GM12878 (cell line): Measurements from ENCODE around the gene ACTA2.

Experiments
- ESRRA ChIP-seq: IDR thresholded peaks from 2 replicates; pipeline ENCODE4 v1.6.1; 2012; ENCODE audit warnings: mild to moderate bottlenecking, low read length, improper control_type of control experiment
- EZH2 ChIP-seq: IDR thresholded peaks from 2 replicates; pipeline ENCODE4 v1.6.1; 2012; ENCODE audit warnings: low read depth, mild to moderate bottlenecking, control low read depth, inconsistent platforms, low read length, borderline replicate concordance; ENCODE audit not compliant: control insufficient read depth
- HDAC2 ChIP-seq: fragments of 200-600 bp; sonication (generic); IDR thresholded peaks from 2 replicates; pipeline ENCODE4 v1.6.1; 2017
- PBX3 ChIP-seq: IDR thresholded peaks from 2 replicates; pipeline ENCODE4 v1.6.1; 2011; ENCODE audit warnings: mild to moderate bottlenecking, low read depth, low read length, moderate library complexity; ENCODE audit not compliant: insufficient replicate concordance
- POLR2A ChIP-seq: IDR thresholded peaks from 2 replicates; pipeline ENCODE4 v1.6.1; 2011; ENCODE audit warnings: low read depth, mild to moderate bottlenecking, low read length
- POLR2AphosphoS2 ChIP-seq: IDR thresholded peaks from 2 replicates; pipeline ENCODE4 v1.6.1; 2011; ENCODE audit warnings: low read depth, mild to moderate bottlenecking, low read length, improper control_type of control experiment, moderate library complexity
- RFX5 ChIP-seq: IDR thresholded peaks from 2 replicates; pipeline ENCODE4 v1.6.1; 2011; ENCODE audit warnings: low read depth, low read length, improper control_type of control experiment
- TF ChIP-seq, protein P1 (sequence below): IDR thresholded peaks from 2 replicates; pipeline ENCODE4 v1.6.1; 2012; ENCODE audit warnings: mild to moderate bottlenecking, low read depth, low read length
- TF ChIP-seq, protein P2 (sequence below), 3 experiments: IDR thresholded peaks in 2 of 3; conservative IDR thresholded peaks in 1 of 3; 2 replicates each; pipeline ENCODE4 v1.5.1; 2011; ENCODE audit warnings: low read depth in 3 of 3, low read length in 3 of 3, mild to moderate bottlenecking in 3 of 3, control low read depth in 2 of 3, moderate library complexity in 2 of 3, inconsistent platforms in 1 of 3, mixed read lengths in 1 of 3; ENCODE audit not compliant: control insufficient read depth in 2 of 3, insufficient read depth in 1 of 3; ENCODE audit errors: extremely low read depth in 1 of 3

- TF ChIP-seq EZH2 = no peak
- TF ChIP-seq PBX3 = no peak
- no peak for TF ChIP-seq HDAC2
- TF ChIP-seq, protein P1, sequence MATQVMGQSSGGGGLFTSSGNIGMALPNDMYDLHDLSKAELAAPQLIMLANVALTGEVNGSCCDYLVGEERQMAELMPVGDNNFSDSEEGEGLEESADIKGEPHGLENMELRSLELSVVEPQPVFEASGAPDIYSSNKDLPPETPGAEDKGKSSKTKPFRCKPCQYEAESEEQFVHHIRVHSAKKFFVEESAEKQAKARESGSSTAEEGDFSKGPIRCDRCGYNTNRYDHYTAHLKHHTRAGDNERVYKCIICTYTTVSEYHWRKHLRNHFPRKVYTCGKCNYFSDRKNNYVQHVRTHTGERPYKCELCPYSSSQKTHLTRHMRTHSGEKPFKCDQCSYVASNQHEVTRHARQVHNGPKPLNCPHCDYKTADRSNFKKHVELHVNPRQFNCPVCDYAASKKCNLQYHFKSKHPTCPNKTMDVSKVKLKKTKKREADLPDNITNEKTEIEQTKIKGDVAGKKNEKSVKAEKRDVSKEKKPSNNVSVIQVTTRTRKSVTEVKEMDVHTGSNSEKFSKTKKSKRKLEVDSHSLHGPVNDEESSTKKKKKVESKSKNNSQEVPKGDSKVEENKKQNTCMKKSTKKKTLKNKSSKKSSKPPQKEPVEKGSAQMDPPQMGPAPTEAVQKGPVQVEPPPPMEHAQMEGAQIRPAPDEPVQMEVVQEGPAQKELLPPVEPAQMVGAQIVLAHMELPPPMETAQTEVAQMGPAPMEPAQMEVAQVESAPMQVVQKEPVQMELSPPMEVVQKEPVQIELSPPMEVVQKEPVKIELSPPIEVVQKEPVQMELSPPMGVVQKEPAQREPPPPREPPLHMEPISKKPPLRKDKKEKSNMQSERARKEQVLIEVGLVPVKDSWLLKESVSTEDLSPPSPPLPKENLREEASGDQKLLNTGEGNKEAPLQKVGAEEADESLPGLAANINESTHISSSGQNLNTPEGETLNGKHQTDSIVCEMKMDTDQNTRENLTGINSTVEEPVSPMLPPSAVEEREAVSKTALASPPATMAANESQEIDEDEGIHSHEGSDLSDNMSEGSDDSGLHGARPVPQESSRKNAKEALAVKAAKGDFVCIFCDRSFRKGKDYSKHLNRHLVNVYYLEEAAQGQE = no peak
- 0 out of 2 replicates have a peak, but pooled peaks have one; percentile 26 for TF ChIP-seq POLR2A
- no peak for TF ChIP-seq RFX5
- TF ChIP-seq POLR2AphosphoS2 = no peak
- TF ChIP-seq, protein P2, sequence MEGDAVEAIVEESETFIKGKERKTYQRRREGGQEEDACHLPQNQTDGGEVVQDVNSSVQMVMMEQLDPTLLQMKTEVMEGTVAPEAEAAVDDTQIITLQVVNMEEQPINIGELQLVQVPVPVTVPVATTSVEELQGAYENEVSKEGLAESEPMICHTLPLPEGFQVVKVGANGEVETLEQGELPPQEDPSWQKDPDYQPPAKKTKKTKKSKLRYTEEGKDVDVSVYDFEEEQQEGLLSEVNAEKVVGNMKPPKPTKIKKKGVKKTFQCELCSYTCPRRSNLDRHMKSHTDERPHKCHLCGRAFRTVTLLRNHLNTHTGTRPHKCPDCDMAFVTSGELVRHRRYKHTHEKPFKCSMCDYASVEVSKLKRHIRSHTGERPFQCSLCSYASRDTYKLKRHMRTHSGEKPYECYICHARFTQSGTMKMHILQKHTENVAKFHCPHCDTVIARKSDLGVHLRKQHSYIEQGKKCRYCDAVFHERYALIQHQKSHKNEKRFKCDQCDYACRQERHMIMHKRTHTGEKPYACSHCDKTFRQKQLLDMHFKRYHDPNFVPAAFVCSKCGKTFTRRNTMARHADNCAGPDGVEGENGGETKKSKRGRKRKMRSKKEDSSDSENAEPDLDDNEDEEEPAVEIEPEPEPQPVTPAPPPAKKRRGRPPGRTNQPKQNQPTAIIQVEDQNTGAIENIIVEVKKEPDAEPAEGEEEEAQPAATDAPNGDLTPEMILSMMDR (IDR thresholded peaks at IDR 0.05 in 2 of 3, conservative IDR thresholded peaks at IDR 0.05 in 1 of 3; ENCODE audit: control insufficient read depth in 2 of 3, extremely low read depth in 1 of 3, insufficient read depth in 1 of 3, low read depth in 3 of 3, low read length in 3 of 3) = no peak
- TF ChIP-seq ESRRA = no peak
Observed at GRCh38 chr10:88886557-88886956, 66.0 kb downstream of the ACTA2 start.
